HepG2 (cell line): ENCODE results near the gene SH3PXD2A. TPM values are rescaled to one million over a fixed set of nuclear protein-coding genes. Genes with fewer than 3 reads are reported as not detected.

Experiments
- CTCF ChIP-seq: sonication (generic); formaldehyde crosslinking; IDR thresholded peaks from 2 replicates; pipeline ENCODE4 v1.5.0; 2020; ENCODE audit warnings: mild to moderate bottlenecking, missing genetic modification reagents, moderate library complexity
- EEA1 ChIP-seq: sonication (generic); formaldehyde crosslinking; IDR thresholded peaks from 2 replicates; pipeline ENCODE4 v1.5.1; 2020; ENCODE audit warnings: mild to moderate bottlenecking, missing genetic modification reagents, borderline replicate concordance
- ELF1 ChIP-seq: sonication (generic); formaldehyde crosslinking; IDR thresholded peaks from 2 replicates; pipeline ENCODE4 v1.4.0; 2020; ENCODE audit warnings: missing genetic modification reagents
- ESRRA ChIP-seq: sonication (generic); formaldehyde crosslinking; IDR thresholded peaks from 2 replicates; pipeline ENCODE4 v1.5.1; 2020; ENCODE audit warnings: mild to moderate bottlenecking, low read depth, missing genetic modification reagents
- FOXC1 ChIP-seq: sonication (generic); formaldehyde crosslinking; IDR thresholded peaks from 2 replicates; pipeline ENCODE4 v1.8.0; 2022; ENCODE audit warnings: mild to moderate bottlenecking, missing genetic modification reagents, borderline replicate concordance
- MXD4 ChIP-seq: IDR thresholded peaks from 2 replicates; pipeline ENCODE4 v1.6.1; 2016; ENCODE audit warnings: mild to moderate bottlenecking, missing biosample characterization, missing genetic modification reagents
- NFE2 ChIP-seq: sonication (generic); formaldehyde crosslinking; IDR thresholded peaks from 2 replicates; pipeline ENCODE4 v1.4.0; 2020; ENCODE audit warnings: missing genetic modification reagents
- NR3C1 ChIP-seq: sonication (generic); formaldehyde crosslinking; IDR thresholded peaks from 2 replicates; pipeline ENCODE4 v1.4.0; 2020; ENCODE audit warnings: missing genetic modification reagents
- PLRG1 ChIP-seq: fragments of 450-650 bp; conservative IDR thresholded peaks from 2 replicates; pipeline ENCODE4 v1.6.1; 2016
- RBM22 ChIP-seq: fragments of 200-400 bp; formaldehyde crosslinking; optimal IDR thresholded peaks from 2 replicates; pipeline ENCODE3; 2017; ENCODE audit warnings: mild to moderate bottlenecking, low read length, moderate library complexity
- SNAPC2 ChIP-seq: sonication (generic); formaldehyde crosslinking; IDR thresholded peaks from 2 replicates; pipeline ENCODE4 v1.8.1; 2022; ENCODE audit warnings: mild to moderate bottlenecking, missing genetic modification reagents
- TRIM24 ChIP-seq: sonication (generic); formaldehyde crosslinking; IDR thresholded peaks from 2 replicates; pipeline ENCODE4 v1.8.0; 2022; ENCODE audit warnings: mild to moderate bottlenecking, missing genetic modification reagents
- TSC22D2 ChIP-seq: sonication (generic); formaldehyde crosslinking; IDR thresholded peaks from 2 replicates; pipeline ENCODE4 v1.5.1; 2020; ENCODE audit warnings: missing genetic modification reagents, mild to moderate bottlenecking, borderline replicate concordance
- XRCC5 ChIP-seq: fragments of 200-400 bp; formaldehyde crosslinking; optimal IDR thresholded peaks from 2 replicates; pipeline ENCODE3; 2017; ENCODE audit warnings: mild to moderate bottlenecking, low read length
- ZFP1 ChIP-seq: IDR thresholded peaks from 2 replicates; pipeline ENCODE4 v1.6.1; 2016
- ZMAT3 ChIP-seq: sonication (generic); formaldehyde crosslinking; conservative IDR thresholded peaks from 2 replicates; pipeline ENCODE4 v1.7.0; 2021; ENCODE audit warnings: missing genetic modification reagents
- ZNF501 ChIP-seq: sonication (generic); formaldehyde crosslinking; IDR thresholded peaks from 2 replicates; pipeline ENCODE4 v1.5.1; 2020; ENCODE audit warnings: mild to moderate bottlenecking, moderate library complexity, missing genetic modification reagents
- ZNF556 ChIP-seq: sonication (generic); formaldehyde crosslinking; IDR thresholded peaks from 2 replicates; pipeline ENCODE4 v1.4.0; 2020; ENCODE audit warnings: mild to moderate bottlenecking, missing genetic modification reagents, borderline replicate concordance
- ZNF576 ChIP-seq: sonication (generic); formaldehyde crosslinking; IDR thresholded peaks from 2 replicates; pipeline ENCODE4 v1.4.0; 2020; ENCODE audit warnings: mild to moderate bottlenecking, missing genetic modification reagents
- ZNF644 ChIP-seq: IDR thresholded peaks from 2 replicates; pipeline ENCODE4 v1.6.1; 2016; ENCODE audit warnings: low read depth
- ZNF678 ChIP-seq: sonication (generic); formaldehyde crosslinking; IDR thresholded peaks from 2 replicates; pipeline ENCODE4 v1.4.0; 2020; ENCODE audit warnings: mild to moderate bottlenecking, missing genetic modification reagents
- ZNF772 ChIP-seq: sonication (generic); formaldehyde crosslinking; IDR thresholded peaks from 2 replicates; pipeline ENCODE4 v1.5.0; 2020; ENCODE audit warnings: mild to moderate bottlenecking, missing genetic modification reagents
- ZNF878 ChIP-seq: sonication (generic); formaldehyde crosslinking; IDR thresholded peaks from 2 replicates; pipeline ENCODE4 v1.8.1; 2023; ENCODE audit warnings: mild to moderate bottlenecking, missing genetic modification reagents, moderate library complexity
- polyA plus RNA-seq, 8 experiments: library from polyadenylated mRNA; depleted of rRNA in 3 of 8; stranded (reverse) in 7 of 8; unstranded in 1 of 8; fragments of >200 nt; fragmentation: Illumina TruSeq in 4 of 8; extraction: Trizol in 4 of 8; gene quantifications; 2 replicates each; pipeline versions ENCODE4 v1.2.1 to v1.2.3, GENCODE V29; 2011 to 2016; ENCODE audit warnings: low read depth in 4 of 8, missing spikeins in 1 of 8, mixed read lengths in 1 of 8; ENCODE audit not compliant: insufficient read depth in 1 of 8
- total RNA-seq, 5 experiments: library from RNA; depleted of rRNA; stranded (reverse); fragments of >200 nt; fragmentation: Illumina TruSeq; extraction: Trizol; gene quantifications; 2 replicates each; pipeline ENCODE4 v1.2.3, GENCODE V29; 2016; ENCODE audit warnings: low read depth in 1 of 5
- TF ChIP-seq, protein P1 (sequence below): sonication (generic); formaldehyde crosslinking; IDR thresholded peaks from 2 replicates; pipeline ENCODE4 v1.9.0; 2022; ENCODE audit warnings: low read depth, missing genetic modification reagents
- TF ChIP-seq, protein P2 (sequence below), 2 experiments: sonication (generic) in 1 of 2; formaldehyde crosslinking in 1 of 2; IDR thresholded peaks; 2 replicates each; pipeline versions ENCODE4 v1.5.1 to v1.6.1; 2011 to 2020; ENCODE audit warnings: borderline replicate concordance in 1 of 2, low read depth in 1 of 2, low read length in 1 of 2, mild to moderate bottlenecking in 1 of 2, missing genetic modification reagents in 1 of 2, moderate library complexity in 1 of 2

SH3PXD2A gene
- total and polyA plus RNA-seq, 2 of the 13 experiments (the other 11 are each of a cell fraction or from before 2014, with no cell fraction given): 11.1 to 11.3 TPM

- TF ChIP-seq ZNF501 (CRISPR knock-in tag) (peak; percentile 93), TSC22D2 (CRISPR knock-in tag) (no peak), NR3C1 (CRISPR knock-in tag) (no peak), ZNF644 (CRISPR knock-in tag) (no peak; the same call in 1 of the 2 replicates), RBM22 (no peak), EEA1 (CRISPR knock-in tag) (peak; percentile 67; the same call in 1 of the 2 replicates), FOXC1 (CRISPR knock-in tag) (no peak; the same call in 1 of the 2 replicates), ZFP1 (no peak), ZNF878 (CRISPR knock-in tag) (no peak), CTCF (CRISPR knock-in tag) (peak; percentile 74), XRCC5 (peak; percentile 52), ZNF678 (CRISPR knock-in tag) (no peak), MXD4 (no peak), NFE2 (CRISPR knock-in tag) (no peak), ZNF556 (CRISPR knock-in tag) (peak; percentile 49; the same call in 1 of the 2 replicates), SNAPC2 (no peak), ZNF576 (CRISPR knock-in tag) (no peak), ZNF772 (CRISPR knock-in tag) (peak; percentile 17; the same call in 1 of the 2 replicates), ESRRA (CRISPR knock-in tag) (peak; percentile 60; the same call in 1 of the 2 replicates), PLRG1 (no peak), ZMAT3 (CRISPR knock-in tag) (no peak), ELF1 (CRISPR knock-in tag) (no peak), TRIM24 (CRISPR knock-in tag) (0 out of 2 replicates have a peak, but pooled peaks have one; percentile 26)
- TF ChIP-seq, protein P1, sequence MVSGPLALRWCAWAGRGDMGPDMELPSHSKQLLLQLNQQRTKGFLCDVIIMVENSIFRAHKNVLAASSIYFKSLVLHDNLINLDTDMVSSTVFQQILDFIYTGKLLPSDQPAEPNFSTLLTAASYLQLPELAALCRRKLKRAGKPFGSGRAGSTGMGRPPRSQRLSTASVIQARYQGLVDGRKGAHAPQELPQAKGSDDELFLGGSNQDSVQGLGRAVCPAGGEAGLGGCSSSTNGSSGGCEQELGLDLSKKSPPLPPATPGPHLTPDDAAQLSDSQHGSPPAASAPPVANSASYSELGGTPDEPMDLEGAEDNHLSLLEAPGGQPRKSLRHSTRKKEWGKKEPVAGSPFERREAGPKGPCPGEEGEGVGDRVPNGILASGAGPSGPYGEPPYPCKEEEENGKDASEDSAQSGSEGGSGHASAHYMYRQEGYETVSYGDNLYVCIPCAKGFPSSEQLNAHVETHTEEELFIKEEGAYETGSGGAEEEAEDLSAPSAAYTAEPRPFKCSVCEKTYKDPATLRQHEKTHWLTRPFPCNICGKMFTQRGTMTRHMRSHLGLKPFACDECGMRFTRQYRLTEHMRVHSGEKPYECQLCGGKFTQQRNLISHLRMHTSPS (CRISPR knock-in tag): peak; percentile 82
- TF ChIP-seq, protein P2, sequence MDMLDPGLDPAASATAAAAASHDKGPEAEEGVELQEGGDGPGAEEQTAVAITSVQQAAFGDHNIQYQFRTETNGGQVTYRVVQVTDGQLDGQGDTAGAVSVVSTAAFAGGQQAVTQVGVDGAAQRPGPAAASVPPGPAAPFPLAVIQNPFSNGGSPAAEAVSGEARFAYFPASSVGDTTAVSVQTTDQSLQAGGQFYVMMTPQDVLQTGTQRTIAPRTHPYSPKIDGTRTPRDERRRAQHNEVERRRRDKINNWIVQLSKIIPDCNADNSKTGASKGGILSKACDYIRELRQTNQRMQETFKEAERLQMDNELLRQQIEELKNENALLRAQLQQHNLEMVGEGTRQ (IDR thresholded peaks at IDR 0.05; ENCODE audit: low read depth, low read length): no peak
- TF ChIP-seq, protein P2 (CRISPR knock-in tag; IDR thresholded peaks at IDR 0.05; ENCODE audit: borderline replicate concordance): no peak
Observed at GRCh38 chr10:103660364-103661197, 194.8 kb downstream of the SH3PXD2A start (continued).
